K562 (cell line): ENCODE measurements around the gene ZNF687. TPM values are rescaled to one million over a fixed set of nuclear protein-coding genes. Genes with fewer than 3 reads are reported as not detected.

Source experiments
- BRD9 ChIP-seq: fragments of 450-650 bp; IDR thresholded peaks from 2 replicates; pipeline ENCODE4 v1.6.1; 2018; ENCODE audit warnings: low read depth; ENCODE audit not compliant: partially characterized antibody
- HDAC2 ChIP-seq: fragments of 450-650 bp; IDR thresholded peaks from 2 replicates; pipeline ENCODE4 v1.6.1; 2016; ENCODE audit warnings: mild to moderate bottlenecking
- HMG20A ChIP-seq: fragments of 450-650 bp; formaldehyde crosslinking; conservative IDR thresholded peaks from 2 replicates; pipeline ENCODE4 v1.4.0; 2020; ENCODE audit warnings: mild to moderate bottlenecking, mixed read lengths
- NFXL1 ChIP-seq: fragments of 450-650 bp; formaldehyde crosslinking; IDR thresholded peaks from 2 replicates; pipeline ENCODE4 v1.4.0; 2021; ENCODE audit warnings: mild to moderate bottlenecking
- PML ChIP-seq: IDR thresholded peaks from 2 replicates; pipeline ENCODE4 v1.6.1; 2012; ENCODE audit warnings: low read length, inconsistent platforms
- TAL1 ChIP-seq: fragments of 450-650 bp; IDR thresholded peaks from 2 replicates; pipeline ENCODE4 v1.6.1; 2016; ENCODE audit warnings: mild to moderate bottlenecking
- VEZF1 ChIP-seq: fragments of 200-800 bp; sonication (Bioruptor generic); IDR thresholded peaks from 2 replicates; pipeline ENCODE4 v1.6.1; 2017; ENCODE audit warnings: missing genetic modification characterization, missing compliant biosample characterization
- ZBTB17 ChIP-seq: fragments of 450-650 bp; formaldehyde crosslinking; IDR thresholded peaks from 2 replicates; pipeline ENCODE4 v1.4.0; 2020; ENCODE audit warnings: mild to moderate bottlenecking
- ZBTB33 ChIP-seq: sonication (generic); formaldehyde crosslinking; IDR thresholded peaks from 2 replicates; pipeline ENCODE4 v1.8.1; 2023; ENCODE audit warnings: mild to moderate bottlenecking, missing genetic modification reagents
- ZBTB8A ChIP-seq: fragments of 450-650 bp; IDR thresholded peaks from 2 replicates; pipeline ENCODE4 v1.6.1; 2018; ENCODE audit warnings: mild to moderate bottlenecking, moderate library complexity; ENCODE audit not compliant: partially characterized antibody
- ZNF224 ChIP-seq: sonication (generic); formaldehyde crosslinking; IDR thresholded peaks from 2 replicates; pipeline ENCODE4 v1.8.0; 2022; ENCODE audit warnings: mild to moderate bottlenecking, missing genetic modification reagents
- ZNF668 ChIP-seq: fragments of 250-450 bp; sonication (Bioruptor Pico); IDR thresholded peaks from 2 replicates; pipeline ENCODE4 v1.8.0; 2022; ENCODE audit warnings: mild to moderate bottlenecking, inconsistent platforms
- ZNF75A ChIP-seq: fragments of 450-650 bp; formaldehyde crosslinking; IDR thresholded peaks from 2 replicates; pipeline ENCODE4 v1.4.0; 2020; ENCODE audit warnings: mild to moderate bottlenecking
- ZNF766 ChIP-seq: fragments of 200-800 bp; sonication (Bioruptor generic); conservative IDR thresholded peaks from 2 replicates; pipeline ENCODE4 v1.6.1; 2016; ENCODE audit warnings: missing genetic modification characterization, missing compliant biosample characterization
- polyA plus RNA-seq, 8 experiments: library from polyadenylated mRNA; depleted of rRNA in 4 of 8; stranded (reverse) in 5 of 8; unstranded in 3 of 8; fragments of >200 nt; fragmentation: Nextera tagmentation in 2 of 8; fragmentation: Illumina TruSeq in 1 of 8; extraction: Ambion mirVana in 2 of 8; extraction: Trizol in 1 of 8; gene quantifications; 2 replicates each; pipeline versions ENCODE4 v1.2.1 to v1.2.3, GENCODE V29; 2011 to 2014; ENCODE audit warnings: inconsistent platforms in 1 of 8, missing spikeins in 1 of 8
- total RNA-seq, 7 experiments: library from RNA; depleted of rRNA in 6 of 7; stranded (reverse); fragments of >200 nt in 6 of 7; fragmentation: Illumina TruSeq in 2 of 7; extraction: Trizol in 2 of 7; gene quantifications; 2 replicates each; pipeline versions ENCODE4 v1.2.1 to v1.2.3, GENCODE V29; 2011 to 2021; ENCODE audit warnings: low replicate concordance in 1 of 7
- TF ChIP-seq, protein P1 (sequence below): fragments of 450-650 bp; IDR thresholded peaks from 2 replicates; pipeline ENCODE4 v1.7.1; 2018; ENCODE audit warnings: mild to moderate bottlenecking, low read depth; ENCODE audit not compliant: partially characterized antibody
- TF ChIP-seq, protein P2 (sequence below): fragments of 250-450 bp; sonication (Bioruptor Pico); IDR thresholded peaks from 2 replicates; pipeline ENCODE4 v1.4.0; 2020; ENCODE audit warnings: mild to moderate bottlenecking, moderate library complexity, borderline replicate concordance
- TF ChIP-seq, protein P3 (sequence below): fragments of 250-450 bp; sonication (Bioruptor Pico); IDR thresholded peaks from 2 replicates; pipeline ENCODE4 v1.4.0; 2020

The ZNF687 gene
- total and polyA plus RNA-seq, 9 of the 15 experiments (the other 6 are each of a cell fraction or from before 2014, with no cell fraction given) = 0.13 to 26.4 (median 10.6) TPM

DNA sequence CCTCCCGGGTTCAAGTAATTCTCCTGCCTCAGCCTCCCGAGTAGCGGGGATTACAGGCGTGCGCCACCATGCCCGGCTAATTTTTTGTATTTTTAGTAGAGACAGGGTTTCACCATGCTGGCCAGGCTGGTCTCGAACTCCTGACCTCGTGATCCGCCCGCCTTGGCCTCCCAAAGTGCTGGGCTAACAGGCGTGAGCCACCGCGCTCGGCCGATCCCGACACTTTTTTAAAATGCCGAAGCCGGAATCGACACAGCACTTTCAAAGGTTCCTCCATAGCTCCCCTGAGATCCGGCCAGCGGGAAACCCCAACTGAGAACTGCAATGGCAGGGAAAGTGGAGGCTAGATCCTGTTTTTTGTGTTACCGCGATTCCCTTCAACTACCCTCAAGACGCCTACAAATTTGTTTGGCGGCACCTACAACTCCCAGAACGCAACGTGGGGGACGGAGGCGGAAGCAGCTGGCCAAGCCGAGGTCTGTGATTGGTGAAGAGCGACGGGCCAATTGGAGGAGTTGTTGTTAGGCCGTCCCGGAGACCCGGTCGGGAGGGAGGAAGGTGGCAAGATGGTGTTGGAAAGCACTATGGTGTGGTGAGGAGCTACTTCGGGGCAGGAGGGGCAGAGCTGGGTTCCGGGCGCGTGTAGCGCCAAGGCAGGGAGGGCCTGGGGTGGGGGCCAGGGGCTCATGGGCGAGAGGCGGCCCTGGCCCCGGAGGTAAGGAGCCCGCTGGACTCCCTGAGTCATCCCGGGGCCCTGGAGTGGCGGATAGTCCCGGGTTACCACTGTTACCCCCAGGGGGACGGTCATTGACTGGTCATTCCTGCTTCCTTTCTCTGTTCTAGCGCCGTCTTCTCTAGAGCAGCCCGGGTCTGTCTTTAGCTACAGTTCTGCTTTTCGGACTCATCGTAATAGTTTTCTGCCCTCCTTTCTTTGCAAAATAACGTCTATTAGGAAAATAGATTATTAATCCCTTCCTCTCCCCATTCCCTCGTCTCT, 27.6 kb upstream of the ZNF687 start, which contains the start of gene PSMD4 (continued):
- TF ChIP-seq NFXL1 (CRISPR knock-in tag) = no peak
- 0 out of 2 replicates have a peak, but pooled peaks have one; percentile 20 for TF ChIP-seq ZNF224 (CRISPR knock-in tag)
- TF ChIP-seq HDAC2 = no peak; the same call in 1 of the 2 replicates
- 0 out of 2 replicates have a peak, but pooled peaks have one; percentile 24 for TF ChIP-seq ZBTB17
- peak; percentile 43; the same call in 1 of the 2 replicates for TF ChIP-seq ZNF766
- peak; percentile 43 for TF ChIP-seq BRD9
- peak; percentile 98 for TF ChIP-seq ZBTB33
- TF ChIP-seq VEZF1 (CRISPR knock-in tag) = peak; percentile 90
- TF ChIP-seq ZNF668 (CRISPR knock-in tag) = no peak
- no peak for TF ChIP-seq ZNF75A (CRISPR knock-in tag)
- TF ChIP-seq PML = peak; percentile 88
- TF ChIP-seq TAL1 = no peak
- TF ChIP-seq, protein P1, sequence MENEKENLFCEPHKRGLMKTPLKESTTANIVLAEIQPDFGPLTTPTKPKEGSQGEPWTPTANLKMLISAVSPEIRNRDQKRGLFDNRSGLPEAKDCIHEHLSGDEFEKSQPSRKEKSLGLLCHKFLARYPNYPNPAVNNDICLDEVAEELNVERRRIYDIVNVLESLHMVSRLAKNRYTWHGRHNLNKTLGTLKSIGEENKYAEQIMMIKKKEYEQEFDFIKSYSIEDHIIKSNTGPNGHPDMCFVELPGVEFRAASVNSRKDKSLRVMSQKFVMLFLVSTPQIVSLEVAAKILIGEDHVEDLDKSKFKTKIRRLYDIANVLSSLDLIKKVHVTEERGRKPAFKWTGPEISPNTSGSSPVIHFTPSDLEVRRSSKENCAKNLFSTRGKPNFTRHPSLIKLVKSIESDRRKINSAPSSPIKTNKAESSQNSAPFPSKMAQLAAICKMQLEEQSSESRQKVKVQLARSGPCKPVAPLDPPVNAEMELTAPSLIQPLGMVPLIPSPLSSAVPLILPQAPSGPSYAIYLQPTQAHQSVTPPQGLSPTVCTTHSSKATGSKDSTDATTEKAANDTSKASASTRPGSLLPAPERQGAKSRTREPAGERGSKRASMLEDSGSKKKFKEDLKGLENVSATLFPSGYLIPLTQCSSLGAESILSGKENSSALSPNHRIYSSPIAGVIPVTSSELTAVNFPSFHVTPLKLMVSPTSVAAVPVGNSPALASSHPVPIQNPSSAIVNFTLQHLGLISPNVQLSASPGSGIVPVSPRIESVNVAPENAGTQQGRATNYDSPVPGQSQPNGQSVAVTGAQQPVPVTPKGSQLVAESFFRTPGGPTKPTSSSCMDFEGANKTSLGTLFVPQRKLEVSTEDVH = peak; percentile 49
- TF ChIP-seq, protein P2, sequence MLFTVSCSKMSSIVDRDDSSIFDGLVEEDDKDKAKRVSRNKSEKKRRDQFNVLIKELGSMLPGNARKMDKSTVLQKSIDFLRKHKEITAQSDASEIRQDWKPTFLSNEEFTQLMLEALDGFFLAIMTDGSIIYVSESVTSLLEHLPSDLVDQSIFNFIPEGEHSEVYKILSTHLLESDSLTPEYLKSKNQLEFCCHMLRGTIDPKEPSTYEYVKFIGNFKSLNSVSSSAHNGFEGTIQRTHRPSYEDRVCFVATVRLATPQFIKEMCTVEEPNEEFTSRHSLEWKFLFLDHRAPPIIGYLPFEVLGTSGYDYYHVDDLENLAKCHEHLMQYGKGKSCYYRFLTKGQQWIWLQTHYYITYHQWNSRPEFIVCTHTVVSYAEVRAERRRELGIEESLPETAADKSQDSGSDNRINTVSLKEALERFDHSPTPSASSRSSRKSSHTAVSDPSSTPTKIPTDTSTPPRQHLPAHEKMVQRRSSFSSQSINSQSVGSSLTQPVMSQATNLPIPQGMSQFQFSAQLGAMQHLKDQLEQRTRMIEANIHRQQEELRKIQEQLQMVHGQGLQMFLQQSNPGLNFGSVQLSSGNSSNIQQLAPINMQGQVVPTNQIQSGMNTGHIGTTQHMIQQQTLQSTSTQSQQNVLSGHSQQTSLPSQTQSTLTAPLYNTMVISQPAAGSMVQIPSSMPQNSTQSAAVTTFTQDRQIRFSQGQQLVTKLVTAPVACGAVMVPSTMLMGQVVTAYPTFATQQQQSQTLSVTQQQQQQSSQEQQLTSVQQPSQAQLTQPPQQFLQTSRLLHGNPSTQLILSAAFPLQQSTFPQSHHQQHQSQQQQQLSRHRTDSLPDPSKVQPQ (CRISPR knock-in tag) = no peak
- TF ChIP-seq HMG20A (CRISPR knock-in tag) = no peak
- TF ChIP-seq, protein P3, sequence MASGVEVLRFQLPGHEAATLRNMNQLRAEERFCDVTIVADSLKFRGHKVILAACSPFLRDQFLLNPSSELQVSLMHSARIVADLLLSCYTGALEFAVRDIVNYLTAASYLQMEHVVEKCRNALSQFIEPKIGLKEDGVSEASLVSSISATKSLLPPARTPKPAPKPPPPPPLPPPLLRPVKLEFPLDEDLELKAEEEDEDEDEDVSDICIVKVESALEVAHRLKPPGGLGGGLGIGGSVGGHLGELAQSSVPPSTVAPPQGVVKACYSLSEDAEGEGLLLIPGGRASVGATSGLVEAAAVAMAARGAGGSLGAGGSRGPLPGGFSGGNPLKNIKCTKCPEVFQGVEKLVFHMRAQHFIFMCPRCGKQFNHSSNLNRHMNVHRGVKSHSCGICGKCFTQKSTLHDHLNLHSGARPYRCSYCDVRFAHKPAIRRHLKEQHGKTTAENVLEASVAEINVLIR (CRISPR knock-in tag) = no peak
- TF ChIP-seq ZBTB8A = no peak
